Karpas-422 (cell line): ENCODE measurements around the gene IFT20. TPM values are rescaled to one million over a fixed set of nuclear protein-coding genes. Genes with fewer than 3 reads are reported as not detected.

ENCODE experiments used
- DNase-seq: peaks from one replicate; pipeline ENCODE4 v3.0.0-alpha.2; 2015
- H2AFZ ChIP-seq: fragments of 200-600 bp; sonication (generic); 2 replicates; pipeline ENCODE4 v1.6.1; 2014; ENCODE audit warnings: antibody characterized with exemption, low read length, mixed read lengths
- H3K27ac ChIP-seq: fragments of 200-600 bp; sonication (generic); 2 replicates; pipeline ENCODE4 v1.5.1; 2014; ENCODE audit warnings: mild to moderate bottlenecking, low read length, moderate library complexity
- H3K27me3 ChIP-seq: fragments of 200-600 bp; sonication (generic); 2 replicates; pipeline ENCODE4 v1.6.1; 2014; ENCODE audit warnings: low read length, mixed read lengths
- H3K36me3 ChIP-seq: fragments of 200-600 bp; sonication (generic); 2 replicates; pipeline ENCODE4 v1.6.1; 2014; ENCODE audit warnings: low read length, mixed read lengths; ENCODE audit not compliant: insufficient read depth
- H3K4me1 ChIP-seq: fragments of 200-600 bp; sonication (generic); 2 replicates; pipeline ENCODE4 v1.6.1; 2014; ENCODE audit warnings: mild to moderate bottlenecking, low read length, mixed read lengths
- H3K4me2 ChIP-seq: fragments of 200-600 bp; sonication (generic); 2 replicates; pipeline ENCODE4 v1.6.1; 2014; ENCODE audit warnings: low read length, low read depth, mild to moderate bottlenecking; ENCODE audit not compliant: poor library complexity, severe bottlenecking
- H3K4me3 ChIP-seq: fragments of 200-600 bp; sonication (generic); 2 replicates; pipeline ENCODE4 v1.5.1; 2014; ENCODE audit warnings: mild to moderate bottlenecking, antibody characterized with exemption, low read length, mixed read lengths
- H3K79me2 ChIP-seq: fragments of 200-600 bp; sonication (generic); 2 replicates; pipeline ENCODE4 v1.6.1; 2014; ENCODE audit warnings: mild to moderate bottlenecking, low read length, mixed read lengths
- H3K9ac ChIP-seq: fragments of 200-600 bp; sonication (generic); 2 replicates; pipeline ENCODE4 v1.6.0; 2014; ENCODE audit warnings: low read length
- H3K9me2 ChIP-seq: fragments of 200-600 bp; sonication (generic), shearing (Covaris generic); replicated peaks from 2 replicates; pipeline ENCODE4 v1.6.0; 2014; ENCODE audit warnings: mild to moderate bottlenecking, low read length, moderate library complexity; ENCODE audit not compliant: insufficient read depth
- H3K9me3 ChIP-seq: fragments of 300-700, 200-600 bp; sonication (generic); 2 replicates; pipeline ENCODE4 v1.6.1; 2014; ENCODE audit warnings: low read length, mixed read lengths
- H4K20me1 ChIP-seq: fragments of 200-600 bp; sonication (generic); 2 replicates; pipeline ENCODE4 v1.6.1; 2014; ENCODE audit warnings: mild to moderate bottlenecking, antibody characterized with exemption, low read length, low read depth; ENCODE audit not compliant: insufficient read depth
- total RNA-seq: library from RNA; depleted of rRNA; stranded (reverse); fragments of >200 nt; shearing (Covaris generic); gene quantifications from 2 replicates; pipeline ENCODE4 v1.2.3, GENCODE V29; 2014; ENCODE audit warnings: low replicate concordance

Gene IFT20
- total RNA-seq, 1 experiment from 2014 or later, result 44.5 TPM

GRCh38 chr17:28338056-28338768 lies 2.9 kb upstream of the IFT20 start:
- Histone ChIP-seq H3K4me2 (no peak overlapping the region), H4K20me1 (no peaks in the 10 kb centered on the region), H3K27me3 (no peaks in the 10 kb centered on the region), H3K9ac (no peak overlapping the region), H3K4me3 (no peak overlapping the region), H3K79me2 (peaks cover 48% of the 10 kb centered on the region), H3K4me1 (peaks cover 29% of the 10 kb centered on the region), H3K27ac (no peak overlapping the region), H3K9me2 (no peaks in the 10 kb centered on the region), H2AFZ (no peak overlapping the region), H3K9me3 (no peaks in the 10 kb centered on the region), H3K36me3 (no peaks in the 10 kb centered on the region)
- DNase-seq, result no peak

- no peaks in the 10 kb centered on the region for H4K20me1 ChIP-seq
- DNase-seq, result peak; percentile 61
- no peaks in the 10 kb centered on the region for H3K36me3 ChIP-seq
- no peaks in the 10 kb centered on the region for H3K27me3 ChIP-seq
- H3K9me3 ChIP-seq, result no peaks in the 10 kb centered on the region
- H3K9ac ChIP-seq, result peak overlapping the region; percentile 91
- no peak overlapping the region for H3K27ac ChIP-seq
- peaks cover 27% of the 10 kb centered on the region for H3K4me1 ChIP-seq
- H3K4me2 ChIP-seq, result peak overlapping the region; percentile 99
- peak overlapping the region; percentile 89 for H3K4me3 ChIP-seq
- peaks cover 55% of the 10 kb centered on the region for H3K79me2 ChIP-seq
- H3K9me2 ChIP-seq, result no peaks in the 10 kb centered on the region
- 0 out of 2 replicates have a peak overlapping the region, but pooled peaks have one; percentile 40 for H2AFZ ChIP-seq
Measured at GRCh38 chr17:28335959-28336871, 943 bp upstream of the IFT20 start.

- H3K9ac ChIP-seq, result peak overlapping the region; percentile 83
- no peaks in the 10 kb centered on the region for H3K9me2 ChIP-seq
- peak overlapping the region; percentile 98 for H3K4me2 ChIP-seq
- H4K20me1 ChIP-seq, result no peaks in the 10 kb centered on the region
- H3K9me3 ChIP-seq, result no peaks in the 10 kb centered on the region
- H3K79me2 ChIP-seq, result peaks cover 55% of the 10 kb centered on the region
- peak; percentile 60 for DNase-seq
- peak overlapping the region; percentile 3; the same call in 1 of the 2 replicates for H2AFZ ChIP-seq
- peak overlapping the region; percentile 89 for H3K4me3 ChIP-seq
- peaks cover 27% of the 10 kb centered on the region for H3K4me1 ChIP-seq
- H3K27me3 ChIP-seq, result no peaks in the 10 kb centered on the region
- no peaks in the 10 kb centered on the region for H3K36me3 ChIP-seq
- H3K27ac ChIP-seq, result no peak overlapping the region
Measured at GRCh38 chr17:28334666-28335200, 539 bp downstream of the IFT20 start.

GRCh38 chr17:28334171-28334570 lies 1.1 kb downstream of the IFT20 start:
- no peaks in the 10 kb centered on the region for H3K9me2 ChIP-seq
- peak overlapping the region; percentile 98 for H3K4me2 ChIP-seq
- no peaks in the 10 kb centered on the region for H4K20me1 ChIP-seq
- no peaks in the 10 kb centered on the region for H3K9me3 ChIP-seq
- no peak overlapping the region for H2AFZ ChIP-seq
- no peaks in the 10 kb centered on the region for H3K27me3 ChIP-seq
- H3K79me2 ChIP-seq, result peaks cover 55% of the 10 kb centered on the region
- H3K36me3 ChIP-seq, result peaks cover 3% of the 10 kb centered on the region
- H3K27ac ChIP-seq, result no peak overlapping the region
- peak overlapping the region; percentile 83 for H3K9ac ChIP-seq
- peaks cover 27% of the 10 kb centered on the region for H3K4me1 ChIP-seq
- peak; percentile 60 for DNase-seq
- peak overlapping the region; percentile 89 for H3K4me3 ChIP-seq

GRCh38 chr17:28333083-28333746 lies 2.1 kb downstream of the IFT20 start:
- Histone ChIP-seq H3K9me2 (no peaks in the 10 kb centered on the region), H3K79me2 (peaks cover 51% of the 10 kb centered on the region), H3K4me1 (peaks cover 27% of the 10 kb centered on the region), H3K27ac (no peak overlapping the region), H3K36me3 (peaks cover 13% of the 10 kb centered on the region), H3K4me2 (peak overlapping the region; percentile 98), H3K9me3 (no peaks in the 10 kb centered on the region), H3K27me3 (no peaks in the 10 kb centered on the region), H2AFZ (no peak overlapping the region), H4K20me1 (no peaks in the 10 kb centered on the region), H3K4me3 (no peak overlapping the region), H3K9ac (peak overlapping the region; percentile 7; the same call in 1 of the 2 replicates)
- DNase-seq, result no peak

GRCh38 chr17:28331891-28332420 lies 3.3 kb downstream of the IFT20 start:
- DNase-seq, result no peak
- Histone ChIP-seq H4K20me1 (no peaks in the 10 kb centered on the region), H3K4me2 (no peak overlapping the region)

GRCh38 chr17:28330671-28331070 lies 4.6 kb downstream of the IFT20 start:
- no peak overlapping the region for H2AFZ ChIP-seq
- no peak overlapping the region for H3K27ac ChIP-seq
- no peak overlapping the region for H3K4me3 ChIP-seq
- H4K20me1 ChIP-seq, result no peaks in the 10 kb centered on the region; the same call in 1 of the 2 replicates
- H3K27me3 ChIP-seq, result no peaks in the 10 kb centered on the region
- H3K9ac ChIP-seq, result no peak overlapping the region
- H3K4me1 ChIP-seq, result peaks cover 16% of the 10 kb centered on the region
- DNase-seq, result no peak
- H3K4me2 ChIP-seq, result no peak overlapping the region
- H3K79me2 ChIP-seq, result peaks cover 40% of the 10 kb centered on the region
- H3K9me2 ChIP-seq, result no peaks in the 10 kb centered on the region
- H3K9me3 ChIP-seq, result no peaks in the 10 kb centered on the region
- peaks cover 35% of the 10 kb centered on the region for H3K36me3 ChIP-seq

More at GRCh38 chr17:28331891-28332420, 3.3 kb downstream of the IFT20 start:
- H3K79me2 ChIP-seq, result peaks cover 43% of the 10 kb centered on the region
- peaks cover 25% of the 10 kb centered on the region for H3K36me3 ChIP-seq
- peaks cover 25% of the 10 kb centered on the region for H3K4me1 ChIP-seq
- H2AFZ ChIP-seq, result no peak overlapping the region
- no peaks in the 10 kb centered on the region for H3K9me3 ChIP-seq
- H3K27me3 ChIP-seq, result no peaks in the 10 kb centered on the region
- no peak overlapping the region for H3K27ac ChIP-seq
- H3K9me2 ChIP-seq, result no peaks in the 10 kb centered on the region
- no peak overlapping the region for H3K4me3 ChIP-seq
- H3K9ac ChIP-seq, result no peak overlapping the region
